HepG2 (cell line): Measurements from ENCODE around the gene SYNJ2. TPM values are rescaled to one million over a fixed set of nuclear protein-coding genes. Genes with fewer than 3 reads are reported as not detected.

ENCODE experiments used
- ATAC-seq: fragments of 200-7000 bp; cut with Tn5 transposase; 3 replicates; pipeline ENCODE4 v1.9.1; 2020; ENCODE audit warnings: mild to moderate bottlenecking, moderate library complexity
- BruUV-seq: library from RNA; stranded (reverse); fragments of 400-500 nt; replicated peaks from 2 replicates; lab custom pipeline; 2021; lab: Mats Ljungman, UMichigan
- CTCF ChIA-PET: fragments of 300-600 bp; formaldehyde crosslinking; extraction: SDS; loops from one replicate; lab custom pipeline; 2021; ENCODE audit warnings: low total read pairs, inconsistent platforms, low intra/inter-chr PET ratio; lab: Yijun Ruan, JAX
- POLR2A ChIA-PET: fragments of 350-600 bp; sonication (Branson Sonifier 250); formaldehyde crosslinking; loops from one replicate; lab custom pipeline; 2020; ENCODE audit warnings: antibody characterized with exemption, inconsistent platforms; lab: Yijun Ruan, JAX
- DNase-seq: peaks from one replicate; pipeline ENCODE4 v3.0.0-alpha.2; 2015; ENCODE audit warnings: low spot score
- FAIRE-seq: peaks from 3 replicates; lab custom pipeline; 2011; peaks lifted over from hg19 to GRCh38; lab: Jason Lieb, UNC
- H2AFZ ChIP-seq: one replicate; pipeline ENCODE4 v1.6.1; 2011; ENCODE audit warnings: low read length, inconsistent platforms
- H3K27ac ChIP-seq: fragments of 300-600 bp; 3 replicates; pipeline ENCODE4 v1.8.0; 2011; ENCODE audit warnings: mixed run types, mild to moderate bottlenecking, mixed read lengths, low read length, inconsistent platforms; ENCODE audit not compliant: insufficient read depth; ENCODE audit errors: extremely low read length
- H3K27me3 ChIP-seq, 2 experiments: fragments of 200-600 bp in 1 of 2; 2 replicates in 1 of 2; 3 replicates in 1 of 2; pipeline versions ENCODE4 v1.6.0 to v1.8.0; 2011; ENCODE audit warnings: low read length in 2 of 2, mild to moderate bottlenecking in 2 of 2, moderate library complexity in 2 of 2, inconsistent platforms in 1 of 2; ENCODE audit not compliant: insufficient read depth in 2 of 2, control insufficient read depth in 1 of 2
- H3K36me3 ChIP-seq, 2 experiments: fragments of 200-600 bp in 1 of 2; replicated peaks in 1 of 2; 2 replicates in 1 of 2; 3 replicates in 1 of 2; pipeline versions ENCODE4 v1.5.1 to v1.8.0; 2011; ENCODE audit warnings: low read length in 2 of 2, inconsistent platforms in 1 of 2; ENCODE audit not compliant: insufficient read depth in 2 of 2, control insufficient read depth in 1 of 2
- H3K4me1 ChIP-seq: 2 replicates; pipeline ENCODE4 v1.5.1; 2012; ENCODE audit warnings: low read length, inconsistent platforms; ENCODE audit not compliant: insufficient read depth
- H3K4me2 ChIP-seq: 2 replicates; pipeline ENCODE4 v1.6.0; 2011; ENCODE audit warnings: low read depth, low read length, inconsistent platforms
- H3K4me3 ChIP-seq, 3 experiments: fragments of 200-600 bp in 1 of 3; sonication (generic), shearing (Covaris generic) in 1 of 3; replicated peaks in 1 of 3; 2 replicates each; pipeline ENCODE4 v1.5.1; 2011 to 2016; ENCODE audit warnings: low read length in 3 of 3, inconsistent platforms in 2 of 3, low read depth in 2 of 3, mild to moderate bottlenecking in 2 of 3, control low read depth in 1 of 3, mixed read lengths in 1 of 3; ENCODE audit not compliant: insufficient read depth in 1 of 3
- H3K79me2 ChIP-seq: one replicate; pipeline ENCODE4 v1.6.1; 2011; ENCODE audit warnings: low read length, inconsistent platforms; ENCODE audit not compliant: insufficient read depth
- H3K9ac ChIP-seq: 2 replicates; pipeline ENCODE4 v1.6.0; 2011; ENCODE audit warnings: mild to moderate bottlenecking, low read depth, low read length, inconsistent platforms; ENCODE audit not compliant: insufficient read depth
- H3K9me3 ChIP-seq: 2 replicates; pipeline ENCODE4 v1.5.1; 2012; ENCODE audit warnings: mild to moderate bottlenecking, low read length
- H4K20me1 ChIP-seq: 2 replicates; pipeline ENCODE4 v1.6.0; 2011; ENCODE audit warnings: inconsistent platforms, mild to moderate bottlenecking, low read length, moderate library complexity; ENCODE audit not compliant: insufficient read depth
- CENPT ChIP-seq: sonication (generic); formaldehyde crosslinking; IDR thresholded peaks from 2 replicates; pipeline ENCODE4 v1.8.0; 2022; ENCODE audit warnings: low read depth, mild to moderate bottlenecking, moderate library complexity, missing genetic modification reagents
- FOXM1 ChIP-seq: sonication (generic); formaldehyde crosslinking; IDR thresholded peaks from 2 replicates; pipeline ENCODE4 v1.5.0; 2020; ENCODE audit warnings: missing genetic modification reagents
- HNF4A ChIP-seq: sonication (generic); formaldehyde crosslinking; IDR thresholded peaks from 2 replicates; pipeline ENCODE4 v1.4.0; 2020; ENCODE audit warnings: missing genetic modification reagents
- MNT ChIP-seq: fragments of 450-650 bp; IDR thresholded peaks from 2 replicates; pipeline ENCODE4 v1.6.1; 2016
- POLR2G ChIP-seq: fragments of 200-400 bp; formaldehyde crosslinking; IDR thresholded peaks from 2 replicates; pipeline ENCODE4 v1.6.1; 2018; ENCODE audit warnings: mild to moderate bottlenecking, low read depth, low read length, moderate library complexity
- RBM22 ChIP-seq: fragments of 200-400 bp; formaldehyde crosslinking; optimal IDR thresholded peaks from 2 replicates; pipeline ENCODE3; 2017; ENCODE audit warnings: mild to moderate bottlenecking, low read length, moderate library complexity
- ZBTB33 ChIP-seq: sonication (generic); formaldehyde crosslinking; IDR thresholded peaks from 2 replicates; pipeline ENCODE4 v1.4.0; 2020; ENCODE audit warnings: missing genetic modification reagents
- WGBS: methylation state at CpG from one replicate; pipeline ENCODE4 v1.1.6; 2017; ENCODE audit warnings: low lambda C conversion rate; 5-methylcytosine and 5-hydroxymethylcytosine counted together
- in situ Hi-C: cut with HindIII; loops from 2 replicates; pipeline ENCODE4 v1.10.0; 2017; ENCODE audit warnings: low pct_unique_long_range_greater_than_20kb; ENCODE audit not compliant: extremely low pct_ligation_motif_present
- intact Hi-C: fragments of 100-400 bp; cut with micrococcal nuclease; formaldehyde crosslinking; loops from one replicate; pipeline ENCODE4 v1.10.0; 2022; ENCODE audit not compliant: unreplicated experiment
- polyA plus RNA-seq, 8 experiments: library from polyadenylated mRNA; depleted of rRNA in 3 of 8; stranded (reverse) in 7 of 8; unstranded in 1 of 8; fragments of >200 nt; fragmentation: Illumina TruSeq in 4 of 8; extraction: Trizol in 4 of 8; gene quantifications; 2 replicates each; pipeline versions ENCODE4 v1.2.1 to v1.2.3, GENCODE V29; 2011 to 2016; ENCODE audit warnings: low read depth in 4 of 8, missing spikeins in 1 of 8, mixed read lengths in 1 of 8; ENCODE audit not compliant: insufficient read depth in 1 of 8
- total RNA-seq, 5 experiments: library from RNA; depleted of rRNA; stranded (reverse); fragments of >200 nt; fragmentation: Illumina TruSeq; extraction: Trizol; gene quantifications; 2 replicates each; pipeline ENCODE4 v1.2.3, GENCODE V29; 2016; ENCODE audit warnings: low read depth in 1 of 5

SYNJ2 gene
- total and polyA plus RNA-seq, 2 of the 13 experiments (the other 11 are each of a cell fraction or from before 2014, with no cell fraction given) = 39.1 to 57.6 TPM

- peak; percentile 39; the same call in 1 of the 2 replicates for TF ChIP-seq ZBTB33 (CRISPR knock-in tag)
- TF ChIP-seq HNF4A (CRISPR knock-in tag) = no peak
- no peak for TF ChIP-seq CENPT (CRISPR knock-in tag)
Measured at GRCh38 chr6:158068156-158068892, 86.7 kb downstream of the SYNJ2 start (continued).

- ATAC-seq (no peak), FAIRE-seq (no peak), DNase-seq (no peak)
- 97% methylated on average over 14 of the region's 14 CpGs for WGBS
- Histone ChIP-seq H3K4me2 (no peak overlapping the region), H3K27me3 (no peaks in the 10 kb centered on the region), H2AFZ (no peak overlapping the region), H3K79me2 (no peaks in the 10 kb centered on the region), H3K36me3 (peaks cover 53 to 84% of the 10 kb centered on the region in 2 experiments), H3K9me3 (no peaks in the 10 kb centered on the region), H4K20me1 (no peaks in the 10 kb centered on the region), H3K4me1 (peaks cover 37% of the 10 kb centered on the region), H3K4me3 (no peak overlapping the region), H3K9ac (no peak overlapping the region), H3K27ac (no peak overlapping the region)
- TF ChIP-seq MNT (no peak), RBM22 (peak; percentile 77), POLR2G (0 out of 2 replicates have a peak, but pooled peaks have one; percentile 14), FOXM1 (CRISPR knock-in tag) (no peak)
- ChIA-PET POLR2A (interaction anchor here (1.4 to 3.1 kb wide), 2 partner anchors 57 to 115 kb away, joined by 3 to 16 read pairs; no protein-coding TSS in a partner anchor), CTCF (no interaction called here)
- in situ Hi-C loops = no loop called here
- intact Hi-C loops = no loop called here
- BruUV-seq = no TSS peak
Measured at GRCh38 chr6:158068893-158069799, 87.5 kb downstream of the SYNJ2 start.
